GM12878 (cell line): ENCODE results near the gene GSTCD. TPM values are rescaled to one million over a fixed set of nuclear protein-coding genes. Genes with fewer than 3 reads are reported as not detected.

Experiments
- ATAC-seq: fragments of 200-7000 bp; cut with Tn5 transposase; 3 replicates; pipeline ENCODE4 v1.9.1; 2020; ENCODE audit warnings: mild to moderate bottlenecking, moderate library complexity
- BruUV-seq: library from RNA; stranded (reverse); fragments of 400-500 nt; replicated peaks from 2 replicates; lab custom pipeline; 2021; lab: Mats Ljungman, UMichigan
- CTCF ChIA-PET: fragments of 300-600 bp; sonication (Branson Sonifier 250); formaldehyde crosslinking; extraction: SDS; loops from one replicate; lab custom pipeline; 2021; ENCODE audit warnings: inconsistent platforms; lab: Yijun Ruan, JAX
- POLR2A ChIA-PET: fragments of 350-600 bp; formaldehyde crosslinking; extraction: SDS; loops from one replicate; lab custom pipeline; 2021; ENCODE audit warnings: inconsistent platforms; lab: Charles Lee
- RAD21 ChIA-PET: fragments of 300-600 bp; sonication (Branson Sonifier 250); formaldehyde crosslinking; loops from one replicate; lab custom pipeline; 2023; ENCODE audit warnings: antibody characterized with exemption; ENCODE audit not compliant: unreplicated experiment; lab: Charles Lee
- SMC1A ChIA-PET: fragments of 300-600 bp; sonication (Branson Sonifier 250); formaldehyde crosslinking; loops from one replicate; lab custom pipeline; 2023; ENCODE audit not compliant: unreplicated experiment, uncharacterized antibody; lab: Charles Lee
- DNase-seq: peaks from one replicate; pipeline ENCODE4 v3.0.0-alpha.2; 2011; ENCODE audit warnings: low read depth, low spot score
- FAIRE-seq: peaks from 3 replicates; lab custom pipeline; 2011; peaks lifted over from hg19 to GRCh38; lab: Jason Lieb, UNC
- H2AFZ ChIP-seq: 2 replicates; pipeline ENCODE4 v1.6.0; 2011; ENCODE audit warnings: low read depth, low read length, control low read depth; ENCODE audit not compliant: control insufficient read depth
- H3K27ac ChIP-seq: 2 replicates; pipeline ENCODE4 v1.5.1; 2011; ENCODE audit warnings: control low read depth; ENCODE audit not compliant: control insufficient read depth, insufficient read depth
- H3K27me3 ChIP-seq, 2 experiments: replicated peaks in 1 of 2; 2 replicates each; pipeline versions ENCODE4 v1.6.0 to v1.6.1; 2011; ENCODE audit warnings: low read length in 1 of 2; ENCODE audit not compliant: control insufficient read depth in 2 of 2, insufficient read depth in 2 of 2
- H3K36me3 ChIP-seq, 2 experiments: 2 replicates each; pipeline ENCODE4 v1.5.1; 2011; ENCODE audit warnings: low read length in 1 of 2; ENCODE audit not compliant: control insufficient read depth in 2 of 2, insufficient read depth in 2 of 2
- H3K4me1 ChIP-seq: 2 replicates; pipeline ENCODE4 v1.6.1; 2011; ENCODE audit warnings: mild to moderate bottlenecking, low read length, moderate library complexity, mixed read lengths; ENCODE audit not compliant: control insufficient read depth, insufficient read depth
- H3K4me2 ChIP-seq: 2 replicates; pipeline ENCODE4 v1.6.0; 2011; ENCODE audit warnings: control low read depth; ENCODE audit not compliant: control insufficient read depth, insufficient read depth
- H3K4me3 ChIP-seq: fragments of 200-600 bp; sonication (generic); 2 replicates; pipeline ENCODE4 v1.5.1; 2016
- H3K79me2 ChIP-seq: 2 replicates; pipeline ENCODE4 v1.6.0; 2011; ENCODE audit warnings: low read length; ENCODE audit not compliant: control insufficient read depth, insufficient read depth
- H3K9ac ChIP-seq: 2 replicates; pipeline ENCODE4 v1.8.0; 2011; ENCODE audit warnings: low read length, control low read depth, mixed read lengths; ENCODE audit not compliant: control insufficient read depth, insufficient read depth
- H3K9me3 ChIP-seq: replicated peaks from 3 replicates; pipeline ENCODE4 v1.5.1; 2011; ENCODE audit warnings: mild to moderate bottlenecking, low read length; ENCODE audit not compliant: control insufficient read depth, insufficient read depth
- H4K20me1 ChIP-seq: 2 replicates; pipeline ENCODE4 v1.6.0; 2011; ENCODE audit not compliant: control insufficient read depth, insufficient read depth
- BACH1 ChIP-seq: fragments of 450-650 bp; IDR thresholded peaks from 2 replicates; pipeline ENCODE4 v1.6.1; 2017; ENCODE audit warnings: mild to moderate bottlenecking, borderline replicate concordance
- ETV6 ChIP-seq, 2 experiments: fragments of 450-650 bp in 1 of 2; IDR thresholded peaks in 1 of 2; conservative IDR thresholded peaks in 1 of 2; 2 replicates each; pipeline ENCODE4 v1.6.1; 2014; ENCODE audit warnings: antibody characterized with exemption in 1 of 2, borderline replicate concordance in 1 of 2, low read depth in 1 of 2, mild to moderate bottlenecking in 1 of 2, moderate library complexity in 1 of 2
- GABPA ChIP-seq: IDR thresholded peaks from 2 replicates; pipeline ENCODE4 v1.6.1; 2014; ENCODE audit warnings: antibody characterized with exemption, low read depth, mild to moderate bottlenecking, inconsistent platforms
- IRF4 ChIP-seq: IDR thresholded peaks from 2 replicates; pipeline ENCODE4 v1.6.1; 2011; ENCODE audit warnings: low read depth, low read length
- MEF2A ChIP-seq: IDR thresholded peaks from 2 replicates; pipeline ENCODE4 v1.6.1; 2011; ENCODE audit warnings: low read depth, mild to moderate bottlenecking, low read length, moderate library complexity; ENCODE audit not compliant: insufficient read depth
- RFX5 ChIP-seq: IDR thresholded peaks from 2 replicates; pipeline ENCODE4 v1.6.1; 2011; ENCODE audit warnings: low read depth, low read length, improper control_type of control experiment
- SMAD1 ChIP-seq: fragments of 450-650 bp; IDR thresholded peaks from 2 replicates; pipeline ENCODE4 v1.6.1; 2018; ENCODE audit warnings: mild to moderate bottlenecking, low read depth; ENCODE audit not compliant: partially characterized antibody
- TCF3 ChIP-seq: IDR thresholded peaks from 2 replicates; pipeline ENCODE4 v1.6.1; 2012; ENCODE audit warnings: low read depth, mild to moderate bottlenecking, low read length, borderline replicate concordance; ENCODE audit not compliant: insufficient read depth
- YY1 ChIP-seq: IDR thresholded peaks from 2 replicates; pipeline ENCODE4 v1.6.1; 2011; ENCODE audit warnings: low read depth, mild to moderate bottlenecking, low read length
- ZBTB4 ChIP-seq: fragments of 450-650 bp; formaldehyde crosslinking; IDR thresholded peaks from 2 replicates; pipeline ENCODE4 v1.4.0; 2022; ENCODE audit warnings: mild to moderate bottlenecking, moderate library complexity
- ZNF217 ChIP-seq: fragments of 450-650 bp; IDR thresholded peaks from 2 replicates; pipeline ENCODE4 v1.6.1; 2017; ENCODE audit warnings: antibody characterized with exemption, mild to moderate bottlenecking
- WGBS: methylation state at CpG from one replicate; pipeline ENCODE4 v1.1.6; 2016; ENCODE audit warnings: low lambda C conversion rate; ENCODE audit not compliant: insufficient replicate concordance, insufficient coverage; ENCODE audit errors: missing lambda C conversion rate; 5-methylcytosine and 5-hydroxymethylcytosine counted together
- in situ Hi-C: fragments of 300-500 bp; cut with MboI; formaldehyde crosslinking; loops from 9 replicates; pipeline ENCODE4 v1.14.3; 2018; ENCODE audit warnings: mixed read lengths
- intact Hi-C: fragments of 100-400 bp; cut with micrococcal nuclease; formaldehyde crosslinking; loops from one replicate; pipeline ENCODE4 v1.14.2; 2022; ENCODE audit not compliant: unreplicated experiment
- polyA plus RNA-seq, 11 experiments: library from polyadenylated mRNA; depleted of rRNA in 4 of 11; unstranded in 6 of 11; stranded (reverse) in 5 of 11; fragments of >200 nt; fragmentation: Nextera tagmentation in 4 of 11; fragmentation: Illumina TruSeq in 1 of 11; extraction: Ambion mirVana in 4 of 11; extraction: Trizol in 1 of 11; gene quantifications; 1 replicate in 1 of 11; 2 replicates in 10 of 11; pipeline versions ENCODE4 v1.2.1 to v1.2.3, GENCODE V29; 2011 to 2016; ENCODE audit warnings: inconsistent platforms in 2 of 11, missing spikeins in 2 of 11, low read depth in 1 of 11
- total RNA-seq, 4 experiments: library from RNA; depleted of rRNA in 3 of 4; stranded (reverse); fragments of >200 nt in 3 of 4; fragmentation: Illumina TruSeq in 1 of 4; extraction: Trizol in 1 of 4; gene quantifications; 2 replicates each; pipeline versions ENCODE4 v1.2.1 to v1.2.3, GENCODE V29; 2013 to 2021

GSTCD gene
- total and polyA plus RNA-seq, 10 of the 15 experiments (the other 5 are each of a cell fraction or from before 2014, with no cell fraction given) = 4.3 to 28.4 (median 14.1) TPM

DNA sequence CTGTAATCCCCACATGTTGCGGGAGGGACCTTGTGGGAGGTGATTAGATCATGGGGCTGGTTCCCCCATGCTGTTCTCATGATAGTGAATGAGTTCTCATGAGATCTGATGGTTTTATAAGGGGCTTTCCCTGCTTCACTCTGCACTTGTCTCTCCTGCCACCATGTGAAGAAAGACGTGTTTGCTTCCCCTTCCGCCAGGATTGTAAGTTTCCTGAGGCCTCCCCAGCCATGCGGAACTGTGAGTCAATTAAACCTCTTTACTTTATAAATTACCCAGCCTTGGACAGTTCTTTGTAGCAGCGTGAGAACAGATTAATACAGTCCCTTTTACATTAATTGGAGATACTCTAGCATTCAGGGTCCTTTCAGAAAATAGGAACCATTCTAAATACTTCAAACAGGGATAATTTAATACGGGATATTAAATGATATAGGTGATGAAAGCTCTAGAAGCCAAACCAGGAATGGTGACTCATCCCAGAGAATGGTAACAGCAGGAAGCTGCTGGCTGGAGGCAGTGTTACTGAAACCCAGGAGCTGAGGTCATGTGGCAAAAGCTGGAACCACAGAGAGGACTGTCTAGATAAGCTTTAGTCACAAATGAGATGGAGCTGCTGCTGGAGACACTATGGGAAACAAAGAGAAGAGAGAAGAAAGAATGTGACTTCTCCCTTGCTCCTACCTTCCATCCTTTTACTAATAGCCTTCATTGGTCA lies 57.3 kb downstream of the GSTCD start:
- Histone ChIP-seq H4K20me1 (no peaks in the 10 kb centered on the region), H2AFZ (no peak overlapping the region), H3K9me3 (peaks cover 2% of the 10 kb centered on the region; the same call in 2 of the 3 replicates), H3K4me1 (no peaks in the 10 kb centered on the region), H3K9ac (no peak overlapping the region), H3K79me2 (no peaks in the 10 kb centered on the region), H3K36me3 (peaks cover 0 to 6% of the 10 kb centered on the region in 2 experiments; a peak in 1 of 4 replicates), H3K4me2 (no peak overlapping the region), H3K27ac (no peak overlapping the region), H3K4me3 (no peak overlapping the region), H3K27me3 (no peaks in the 10 kb centered on the region)
- BruUV-seq = no TSS peak
- ATAC-seq (no peak), DNase-seq (no peak), FAIRE-seq (no peak)
- TF ChIP-seq GABPA (no peak), IRF4 (no peak)
- ChIA-PET POLR2A (no interaction called here), CTCF (no interaction called here), SMC1A (no interaction called here), RAD21 (no interaction called here)
- whole genome bisulfite sequencing = 96% methylated on average over 6 of the region's 6 CpGs
- in situ Hi-C loops = no loop called here
- intact Hi-C loops = no loop called here

- Histone ChIP-seq H3K36me3 (peaks cover 0 to 6% of the 10 kb centered on the region in 2 experiments; a peak in 1 of 4 replicates), H4K20me1 (no peaks in the 10 kb centered on the region), H3K9me3 (peaks cover 2% of the 10 kb centered on the region; the same call in 2 of the 3 replicates), H3K4me1 (no peaks in the 10 kb centered on the region), H3K27me3 (no peaks in the 10 kb centered on the region), H3K27ac (no peak overlapping the region), H3K79me2 (no peaks in the 10 kb centered on the region), H3K4me2 (no peak overlapping the region), H3K4me3 (no peak overlapping the region), H2AFZ (no peak overlapping the region), H3K9ac (no peak overlapping the region)
- no peak for TF ChIP-seq BACH1
- no peak for TF ChIP-seq ZBTB4 (CRISPR knock-in tag)
- TF ChIP-seq SMAD1 = no peak
- TF ChIP-seq MEF2A = no peak
- TF ChIP-seq TCF3 = no peak
- no peak for TF ChIP-seq RFX5
- no peak for TF ChIP-seq YY1
- no peak for TF ChIP-seq ZNF217
- TF ChIP-seq ETV6 (conservative IDR thresholded peaks at IDR 0.05 in 1 of 2, IDR thresholded peaks at IDR 0.05 in 1 of 2; ENCODE audit: borderline replicate concordance in 1 of 2, low read depth in 1 of 2) = no peak
- no peak for FAIRE-seq
- ChIA-PET SMC1A (no interaction called here), CTCF (interaction anchor here (1.5 kb wide), 1 partner anchor 13 kb away, joined by 3 read pairs; no protein-coding TSS in a partner anchor), POLR2A (interaction anchor here (0.6 kb wide), 2 partner anchors 143 to 1750 kb away, joined by 3 read pairs; no protein-coding TSS in a partner anchor), RAD21 (no interaction called here)
- WGBS = 82% methylated on average over 2 of the region's 2 CpGs
- intact Hi-C loops = no loop called here
- no peak for ATAC-seq
- in situ Hi-C loops = no loop called here
- DNase-seq = no peak
- no TSS peak for BruUV-seq
Observed at GRCh38 chr4:105767579-105767978, 59.0 kb downstream of the GSTCD start.
